ENCODE data around the gene PALLD.

PALLD gene

DNA sequence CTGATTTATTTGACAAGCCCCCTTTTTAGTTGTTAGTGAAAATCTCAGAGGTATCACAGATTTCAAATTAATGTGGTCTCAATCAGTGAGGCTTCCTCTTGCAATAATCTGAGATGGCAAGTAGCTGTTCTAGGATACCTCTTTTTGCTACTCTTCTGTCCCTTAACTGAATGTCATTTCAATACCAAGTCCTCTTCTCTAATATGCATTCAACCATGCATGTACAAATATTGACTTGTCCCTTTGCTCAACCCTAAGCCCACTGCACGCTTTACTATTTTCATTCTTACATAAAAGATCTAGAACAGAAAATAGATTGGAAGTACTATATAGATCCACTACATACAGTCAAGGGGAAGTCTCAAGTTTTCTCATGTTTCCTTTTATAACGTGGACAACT lies 349.0 kb downstream of the PALLD start:
- TF ChIP-seq EZH2 (IDR thresholded peaks at IDR 0.05; ENCODE audit: borderline replicate concordance, low read length) (no peak), CTCF (IDR thresholded peaks at IDR 0.05; ENCODE audit: low read length) (no peak)
- Histone ChIP-seq H3F3A (ENCODE audit: insufficient read depth, low read length) (no peaks in the 10 kb centered on the region), H3K4me3 (ENCODE audit: low read depth, low read length, poor library complexity, severe bottlenecking) (no peak overlapping the region), H3K27me3 (ENCODE audit: insufficient read depth, low read length) (no peaks in the 10 kb centered on the region), H3K79me2 (ENCODE audit: insufficient read depth, low read length) (no peaks in the 10 kb centered on the region), H3K9me3 (ENCODE audit: low read length) (no peaks in the 10 kb centered on the region), H3K36me3 (ENCODE audit: insufficient read depth, low read length) (no peaks in the 10 kb centered on the region), H3K4me2 (ENCODE audit: low read length) (no peak overlapping the region), H3K9ac (ENCODE audit: low read length) (no peak overlapping the region), H3K27ac (ENCODE audit: low read depth, low read length, poor library complexity, severe bottlenecking) (no peak overlapping the region), H3K9me2 (ENCODE audit: low read depth, low read length) (no peaks in the 10 kb centered on the region), H2AFZ (ENCODE audit: low read length) (no peak overlapping the region), H4K20me1 (ENCODE audit: insufficient read depth, low read length) (no peaks in the 10 kb centered on the region), H3K4me1 (ENCODE audit: insufficient read depth, low read length, severe bottlenecking) (no peaks in the 10 kb centered on the region)

DNA sequence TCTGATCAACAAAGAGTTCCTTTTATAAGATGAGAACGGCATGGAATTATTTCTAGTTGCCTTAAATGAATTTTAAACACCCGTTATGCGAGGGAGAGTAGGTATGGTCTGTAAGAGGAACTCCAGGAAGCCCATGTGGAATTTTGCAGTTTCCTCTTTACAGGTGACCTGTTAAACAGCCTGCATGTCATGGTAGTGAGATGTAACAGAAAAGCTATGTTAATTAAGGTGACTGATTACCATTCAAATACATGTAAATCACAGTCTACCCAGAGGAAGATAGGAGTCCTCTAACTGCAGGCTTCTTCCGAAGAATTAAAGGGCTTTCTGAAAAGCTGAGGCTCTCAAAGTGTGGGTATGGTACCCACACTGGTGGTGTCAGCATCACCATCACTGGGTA lies 349.6 kb downstream of the PALLD start:
- no peak overlapping the region for H3K4me3 ChIP-seq (ENCODE audit: low read depth, low read length, poor library complexity, severe bottlenecking)
- no peaks in the 10 kb centered on the region for H3K9me2 ChIP-seq (ENCODE audit: low read depth, low read length)
- no peak overlapping the region for H3K4me2 ChIP-seq (ENCODE audit: low read length)
- no peaks in the 10 kb centered on the region for H4K20me1 ChIP-seq (ENCODE audit: insufficient read depth, low read length)
- H3F3A ChIP-seq (ENCODE audit: insufficient read depth, low read length) = no peaks in the 10 kb centered on the region
- H3K27me3 ChIP-seq (ENCODE audit: insufficient read depth, low read length) = no peaks in the 10 kb centered on the region
- no peaks in the 10 kb centered on the region for H3K79me2 ChIP-seq (ENCODE audit: insufficient read depth, low read length)
- H3K36me3 ChIP-seq (ENCODE audit: insufficient read depth, low read length) = no peaks in the 10 kb centered on the region
- no peaks in the 10 kb centered on the region for H3K9me3 ChIP-seq (ENCODE audit: low read length)
- H3K9ac ChIP-seq (ENCODE audit: low read length) = no peak overlapping the region
- H3K4me1 ChIP-seq (ENCODE audit: insufficient read depth, low read length, severe bottlenecking) = no peaks in the 10 kb centered on the region
- TF ChIP-seq EZH2 (IDR thresholded peaks at IDR 0.05; ENCODE audit: borderline replicate concordance, low read length) (no peak), CTCF (IDR thresholded peaks at IDR 0.05; ENCODE audit: low read length) (no peak)
- no peak overlapping the region for H3K27ac ChIP-seq (ENCODE audit: low read depth, low read length, poor library complexity, severe bottlenecking)
- H2AFZ ChIP-seq (ENCODE audit: low read length) = no peak overlapping the region

DNA sequence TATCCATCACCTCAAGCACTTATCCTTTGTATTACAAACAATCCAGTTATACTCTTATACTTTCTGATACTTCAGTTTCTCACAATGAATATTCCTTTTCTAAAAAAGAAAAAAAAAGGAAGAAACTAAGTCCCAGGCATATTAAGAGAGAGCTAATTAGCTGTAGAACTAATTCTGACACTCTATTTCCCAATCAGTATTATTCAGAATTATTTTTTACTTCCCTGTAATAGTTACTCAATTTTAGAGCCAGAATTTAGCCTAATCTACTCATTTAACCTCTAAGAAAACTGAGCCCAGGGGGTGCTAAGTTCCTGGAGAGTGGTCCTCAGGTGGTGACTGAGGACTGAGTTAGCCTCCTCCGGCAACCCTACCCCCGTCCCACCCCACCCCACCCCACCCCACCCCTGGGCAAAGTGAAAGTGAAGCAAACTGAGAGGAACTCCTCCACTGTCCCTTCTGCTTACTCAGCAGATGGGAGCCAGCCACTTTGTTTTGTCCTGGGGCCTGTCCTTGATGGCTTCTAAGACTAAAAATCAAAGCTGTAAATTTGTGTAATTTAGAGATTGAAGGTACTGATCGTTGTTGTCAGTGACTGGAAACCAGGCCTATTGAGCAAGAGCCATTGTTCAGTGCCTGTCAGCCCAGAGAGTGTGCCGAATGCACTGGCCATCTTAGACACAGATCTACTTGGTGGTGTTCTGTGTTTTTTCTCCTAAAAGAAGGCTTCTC lies 351.1 kb downstream of the PALLD start:
- Histone ChIP-seq H2AFZ (ENCODE audit: low read length) (no peak overlapping the region), H3K4me3 (ENCODE audit: low read depth, low read length, poor library complexity, severe bottlenecking) (no peak overlapping the region), H3F3A (ENCODE audit: insufficient read depth, low read length) (no peaks in the 10 kb centered on the region), H3K4me2 (ENCODE audit: low read length) (no peak overlapping the region), H3K79me2 (ENCODE audit: insufficient read depth, low read length) (no peaks in the 10 kb centered on the region), H3K27ac (ENCODE audit: low read depth, low read length, poor library complexity, severe bottlenecking) (no peak overlapping the region), H3K9me3 (ENCODE audit: low read length) (no peaks in the 10 kb centered on the region), H3K9ac (ENCODE audit: low read length) (no peak overlapping the region), H3K27me3 (ENCODE audit: insufficient read depth, low read length) (no peaks in the 10 kb centered on the region), H4K20me1 (ENCODE audit: insufficient read depth, low read length) (no peaks in the 10 kb centered on the region), H3K36me3 (ENCODE audit: insufficient read depth, low read length) (no peaks in the 10 kb centered on the region), H3K9me2 (ENCODE audit: low read depth, low read length) (no peaks in the 10 kb centered on the region), H3K4me1 (ENCODE audit: insufficient read depth, low read length, severe bottlenecking) (no peaks in the 10 kb centered on the region)
- no peak for TF ChIP-seq CTCF (IDR thresholded peaks at IDR 0.05; ENCODE audit: low read length)
- no peak for TF ChIP-seq EZH2 (IDR thresholded peaks at IDR 0.05; ENCODE audit: borderline replicate concordance, low read length)
